GM19238 (cell line): Measurements from ENCODE around the gene CNIH3.

Experiments
- DNase-seq: peaks from one replicate; pipeline ENCODE4 v3.0.0; 2011; ENCODE audit warnings: low spot score; ENCODE audit not compliant: insufficient read length

CNIH3 gene

DNA sequence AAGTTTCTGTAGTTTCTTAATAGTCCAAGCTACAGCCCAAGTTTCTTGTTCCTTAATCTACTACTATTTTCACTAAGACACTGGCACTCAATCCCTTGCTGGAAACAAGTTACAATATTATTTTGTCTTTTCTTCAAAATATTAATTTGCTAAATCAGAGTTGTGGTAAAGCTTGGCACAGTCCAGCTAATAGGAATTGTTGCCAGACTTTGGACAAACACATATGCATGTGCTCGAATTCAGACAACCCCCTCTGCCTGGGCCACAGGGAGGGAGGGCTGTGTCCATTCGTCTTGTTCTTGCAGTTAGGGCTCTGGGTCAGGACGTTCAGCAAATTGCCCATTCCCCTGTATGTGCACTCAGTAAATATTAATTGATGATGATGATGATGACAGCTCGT lies 103.6 kb downstream of the CNIH3 start:
- DNase-seq, result no peak

GRCh38 chr1:224720216-224720615 lies 104.1 kb downstream of the CNIH3 start:
- no peak for DNase-seq

- no peak for DNase-seq
These were observed 104.9 kb downstream of the CNIH3 start for GRCh38 chr1:224721000-224721399.

GRCh38 chr1:224722838-224723237 lies 106.7 kb downstream of the CNIH3 start:
- no peak for DNase-seq

- DNase-seq, result no peak
These were observed 108.4 kb downstream of the CNIH3 start for GRCh38 chr1:224724566-224724965.

GRCh38 chr1:224726441-224727182 lies 110.5 kb downstream of the CNIH3 start:
- DNase-seq, result no peak

- no peak for DNase-seq
These were observed 111.5 kb downstream of the CNIH3 start for GRCh38 chr1:224727351-224728289.

- no peak for DNase-seq
These were observed 114.4 kb downstream of the CNIH3 start for GRCh38 chr1:224730540-224730939.

DNA sequence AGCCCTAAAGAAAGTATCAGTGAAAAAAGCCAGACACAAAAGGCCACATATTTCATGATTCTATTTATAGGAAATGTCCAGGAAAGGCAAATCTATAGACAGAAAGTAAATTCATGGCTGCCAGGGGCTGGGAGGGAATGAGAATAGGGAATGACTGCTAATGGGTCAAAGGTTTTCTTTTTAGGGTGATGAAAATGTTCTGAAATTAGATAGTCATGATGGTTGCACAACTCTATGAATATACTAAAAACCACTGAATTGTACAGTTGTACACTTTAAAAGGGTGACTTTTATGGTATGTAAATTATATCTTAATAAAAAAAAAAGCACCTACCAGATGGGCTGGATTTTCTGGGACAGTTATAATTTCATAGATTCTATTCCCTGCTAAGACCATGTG lies 114.8 kb downstream of the CNIH3 start:
- DNase-seq, result no peak

DNA sequence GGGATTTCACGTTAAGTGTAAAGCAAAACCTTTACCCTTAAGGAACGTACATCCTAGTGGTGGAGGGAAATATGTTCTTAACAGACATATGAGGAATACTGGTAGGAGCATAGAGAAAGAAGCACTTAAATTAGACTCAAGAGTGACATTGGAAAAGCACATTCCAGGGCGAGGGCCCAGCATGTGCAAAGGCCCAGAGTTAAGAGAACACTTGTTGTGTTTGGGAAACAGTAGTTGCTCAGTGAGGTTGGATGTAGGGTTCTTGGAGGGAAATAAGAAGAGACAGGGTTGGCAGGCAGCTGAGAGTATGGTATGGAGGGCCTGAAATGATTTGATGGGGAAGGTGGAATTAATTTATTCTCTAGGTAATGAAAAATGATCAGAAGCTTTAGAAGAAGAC lies 115.5 kb downstream of the CNIH3 start:
- no peak for DNase-seq

DNA sequence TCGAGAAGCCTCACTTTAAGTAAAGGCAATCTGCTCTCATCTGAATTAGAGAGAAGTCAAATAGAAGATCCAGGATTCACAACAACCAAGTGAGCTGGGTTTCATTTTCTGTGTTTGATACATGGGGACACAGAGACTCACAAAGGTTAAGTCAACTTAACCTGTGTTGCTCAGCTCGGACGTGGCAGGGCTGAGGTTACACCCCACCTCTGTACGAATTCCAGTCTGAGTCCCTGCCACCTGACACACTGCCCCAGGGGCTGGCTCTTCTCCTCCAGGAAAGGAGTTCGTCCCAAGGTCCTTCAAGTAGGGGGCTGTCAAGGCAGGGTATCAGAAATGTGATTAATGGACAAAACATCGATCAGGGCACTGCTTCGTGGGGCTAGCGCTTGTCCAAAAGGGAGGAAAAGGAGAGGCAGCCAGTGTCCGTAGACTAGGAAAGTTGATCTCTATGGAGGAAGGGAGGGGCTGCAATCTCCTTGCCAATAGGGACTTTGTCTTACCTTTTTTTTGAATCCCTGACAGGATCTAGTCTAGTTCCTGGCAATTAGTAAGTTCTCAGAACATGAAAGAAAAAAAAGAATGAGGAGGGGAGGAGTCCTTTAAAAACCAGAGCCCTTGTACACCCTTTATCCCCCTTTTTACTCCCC lies 116.4 kb downstream of the CNIH3 start:
- no peak for DNase-seq

DNA sequence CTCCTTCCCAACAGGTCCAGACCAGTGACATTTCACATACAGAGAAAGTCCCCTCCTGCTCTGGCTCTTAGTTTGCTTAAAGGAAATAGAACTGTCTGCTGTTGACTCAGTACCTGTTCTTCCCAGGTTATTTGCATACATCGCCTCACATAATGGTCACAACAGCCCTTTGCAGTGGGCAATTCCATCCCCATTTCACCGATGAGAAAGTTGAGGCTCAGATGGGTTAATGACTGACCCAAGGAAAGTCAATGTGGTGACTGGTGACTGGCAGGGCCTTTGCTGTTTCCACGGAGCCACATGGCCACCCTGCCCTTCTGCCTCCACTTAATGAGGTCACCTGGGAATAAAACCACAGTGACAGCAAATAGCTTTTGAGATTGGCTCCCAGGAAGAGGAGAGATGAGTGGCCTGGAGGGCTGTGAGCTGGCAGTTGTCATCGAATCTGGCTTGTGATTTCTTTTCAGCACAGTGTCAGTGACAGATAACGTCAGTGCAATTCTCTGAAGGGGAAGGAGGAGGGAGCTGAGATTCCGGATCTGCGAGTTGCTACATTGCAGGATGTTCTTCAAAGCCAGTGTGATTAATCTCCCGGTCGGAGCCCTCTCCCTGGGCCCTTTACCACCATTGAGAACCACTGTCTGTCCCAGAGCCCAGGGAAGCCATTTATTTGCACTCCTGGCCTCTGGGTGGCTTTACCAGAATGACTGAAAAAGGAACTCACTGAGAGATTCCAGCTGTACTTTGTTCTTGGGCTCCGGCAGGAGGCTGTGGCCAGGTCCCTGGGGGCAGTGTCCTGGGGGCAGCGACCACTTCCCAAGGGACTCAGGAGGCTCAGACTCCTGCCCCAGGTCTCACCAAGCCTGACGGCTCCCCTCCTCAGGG lies 117.2 kb downstream of the CNIH3 start:
- no peak for DNase-seq

DNA sequence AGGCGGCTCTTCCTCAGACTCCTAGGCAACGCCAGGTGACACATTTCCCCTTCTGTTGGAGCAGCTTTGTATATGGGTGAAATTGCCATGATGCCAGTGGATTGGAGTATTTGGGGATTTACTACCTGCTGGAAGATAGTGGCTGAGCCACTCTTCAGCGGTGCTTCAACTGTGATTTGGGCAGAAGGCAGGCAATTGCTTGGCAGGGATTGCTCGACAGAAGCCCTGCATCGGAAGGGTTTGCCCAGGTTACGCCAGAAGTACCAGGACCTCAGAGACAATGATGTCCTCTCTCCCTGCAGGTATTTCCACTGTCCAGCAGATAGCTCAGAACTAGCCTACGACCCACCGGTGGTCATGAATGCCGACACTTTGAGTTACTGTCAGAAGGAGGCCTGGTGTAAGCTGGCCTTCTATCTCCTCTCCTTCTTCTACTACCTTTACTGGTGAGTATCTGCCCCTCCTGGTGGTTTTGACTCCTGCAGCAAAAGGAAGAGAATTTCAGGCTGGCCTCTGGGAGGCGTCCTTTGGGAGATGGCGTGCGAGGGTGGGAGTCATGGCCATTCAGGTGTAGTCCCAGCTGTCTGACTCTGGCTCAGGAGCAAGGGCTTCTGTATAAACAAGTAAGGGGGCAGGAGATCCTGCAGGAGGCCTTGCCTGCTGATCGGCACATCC lies 118.3 kb downstream of the CNIH3 start:
- DNase-seq, result no peak

GRCh38 chr1:224735159-224735558 lies 119.0 kb downstream of the CNIH3 start:
- no peak for DNase-seq

DNA sequence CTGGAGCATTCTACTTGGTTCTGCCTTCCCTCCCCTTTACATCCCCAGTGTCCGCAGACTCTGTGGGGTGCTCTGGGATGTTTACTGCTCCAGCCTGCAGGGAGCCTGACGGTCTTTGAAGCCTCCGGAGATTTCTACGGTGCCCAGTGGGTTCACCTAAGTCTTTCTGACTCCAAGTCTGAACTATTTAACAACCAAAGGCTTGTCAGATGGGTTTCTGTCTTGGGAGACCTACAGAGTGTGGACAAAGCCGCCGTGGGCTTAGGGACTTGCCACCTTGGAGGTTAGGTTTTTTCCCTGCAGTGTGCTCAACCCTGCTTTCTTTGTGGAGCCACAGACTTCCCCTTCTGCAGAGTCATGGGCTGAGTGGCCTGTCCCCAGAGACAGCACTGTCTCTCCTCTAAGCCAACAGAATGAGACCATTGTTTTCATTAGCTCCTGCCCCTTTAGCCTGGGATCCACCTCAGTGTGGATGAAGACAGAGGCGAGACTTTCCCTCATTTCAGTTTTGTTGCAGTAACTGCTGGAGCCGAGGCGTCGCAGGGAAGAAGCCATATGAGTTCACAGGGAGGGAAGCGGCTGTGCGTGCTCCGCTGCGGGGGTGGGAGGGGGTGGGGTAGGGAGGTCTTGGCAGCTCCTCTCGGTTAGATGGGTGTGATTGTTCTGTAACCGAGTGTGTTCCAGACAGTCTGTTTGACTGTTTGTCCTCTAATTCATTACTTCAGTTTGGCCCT lies 120.7 kb downstream of the CNIH3 start:
- DNase-seq, result no peak

GRCh38 chr1:224737353-224737727 lies 121.2 kb downstream of the CNIH3 start:
- DNase-seq, result no peak

GRCh38 chr1:224739303-224739996 lies 123.3 kb downstream of the CNIH3 start:
- DNase-seq, result no peak

- DNase-seq, result no peak
These were observed 124.0 kb downstream of the CNIH3 start for GRCh38 chr1:224739997-224740684.

DNA sequence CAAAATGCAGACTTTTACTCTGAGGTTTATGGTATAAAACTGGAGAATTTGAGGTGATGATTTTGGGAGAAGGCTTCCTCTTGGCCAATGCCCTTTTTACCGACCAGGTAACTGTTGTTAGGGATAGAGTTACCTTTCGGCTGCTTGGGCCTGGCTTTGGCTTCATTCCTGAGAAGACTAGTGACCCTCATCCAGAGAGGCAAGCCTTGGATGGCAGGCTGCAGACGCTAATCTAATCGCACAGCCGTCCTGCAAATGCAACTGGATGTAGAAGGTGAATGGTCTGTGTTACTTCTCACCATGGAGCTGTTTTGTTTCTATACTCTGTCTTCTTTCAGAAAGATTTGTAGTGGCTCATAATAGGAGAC lies 124.6 kb downstream of the CNIH3 start:
- no peak for DNase-seq
